Activated T-helper 2 cell treated with anti-CD3 and anti-CD28 coated beads, Interferon-gamma antibody, Interleukin-2, Interleukin-4, amounts not matched to agents 10 μg/mL and 5 μg/mL and 100 μg/mL, durations not matched to agents 14 hours and 24 hours and 36 hours (primary cell): ENCODE data around the gene BIRC5. TPM values are rescaled to one million over a fixed set of nuclear protein-coding genes. Genes with fewer than 3 reads are reported as not detected.
"Not testable (repeated sequence)": the region's sequence is repeated elsewhere in the genome, so short reads cannot be mapped to it uniquely, and the experiment has no call there.

Experiments
- DNase-seq: peaks from one replicate; pipeline ENCODE4 v3.0.0; 2021; ENCODE audit warnings: low spot score
- H3K27ac Mint-ChIP-seq: one replicate; pipeline ENCODE4 v1.8.0; 2021; ENCODE audit warnings: mixed read lengths
- H3K27me3 Mint-ChIP-seq: one replicate; pipeline ENCODE4 v1.8.0; 2021; ENCODE audit warnings: low read depth, mixed read lengths
- H3K36me3 Mint-ChIP-seq: one replicate; pipeline ENCODE4 v1.8.0; 2021; ENCODE audit warnings: low read depth, mixed read lengths
- H3K4me1 Mint-ChIP-seq: one replicate; pipeline ENCODE4 v1.8.0; 2021; ENCODE audit warnings: low read depth, mixed read lengths
- H3K4me3 Mint-ChIP-seq: one replicate; pipeline ENCODE4 v1.8.0; 2021; ENCODE audit warnings: low read depth, mild to moderate bottlenecking, moderate library complexity, mixed read lengths
- H3K9me3 Mint-ChIP-seq: one replicate; pipeline ENCODE4 v1.8.0; 2021; ENCODE audit warnings: mixed read lengths
- intact Hi-C: fragments of 100-400 bp; cut with micrococcal nuclease; formaldehyde crosslinking; loops from one replicate; pipeline ENCODE4 v1.15.1; 2023
- total RNA-seq: library from RNA; stranded (reverse); gene quantifications from 2 replicates; pipeline ENCODE4 v1.2.3, GENCODE V29; 2022

The BIRC5 gene
- total RNA-seq, 1 donor from 2014 or later = 48.4 TPM

DNA sequence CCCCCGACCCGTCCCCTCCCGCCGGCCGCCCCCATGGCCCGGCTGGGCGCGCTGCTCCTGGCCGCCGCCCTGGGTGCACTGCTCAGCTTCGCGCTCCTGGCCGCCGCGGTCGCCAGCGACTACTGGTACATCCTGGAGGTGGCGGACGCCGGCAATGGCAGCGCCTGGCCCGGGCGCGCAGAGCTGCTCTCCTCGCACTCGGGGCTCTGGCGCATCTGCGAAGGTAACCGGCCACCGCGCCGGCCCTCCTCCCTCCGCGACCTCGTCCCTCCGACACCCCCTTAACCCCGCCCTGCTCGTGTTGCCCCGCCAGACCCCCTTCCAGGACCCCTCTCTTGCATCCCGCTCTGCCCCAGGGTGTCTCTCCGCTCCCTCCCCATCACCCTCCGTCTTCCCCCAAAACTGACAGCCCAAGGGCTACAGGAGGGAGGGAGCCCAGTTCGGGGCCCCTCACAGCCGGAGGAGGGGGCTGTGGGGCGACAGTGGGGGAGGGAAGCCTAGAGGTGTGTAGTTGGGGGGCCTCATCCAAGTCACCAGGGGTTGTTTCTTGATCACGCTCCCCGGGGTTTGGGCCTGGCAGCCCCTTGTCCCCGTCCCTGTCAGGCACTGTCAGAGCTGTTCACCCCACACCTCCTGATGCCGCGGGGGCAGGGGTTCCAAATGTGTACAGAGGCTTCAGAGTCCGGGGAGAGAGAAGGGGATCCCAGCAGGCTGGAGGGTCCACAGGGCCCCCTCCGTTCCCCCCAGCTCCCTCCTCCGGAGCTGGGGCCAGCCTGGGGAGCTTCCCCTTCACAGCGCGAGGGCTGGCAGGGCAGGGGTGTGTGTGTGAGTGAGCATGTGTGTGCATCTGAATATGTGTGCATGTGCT is 18.2 kb downstream of the BIRC5 start:
- Mint-ChIP-seq H3K4me3 (no peak overlapping the region), H3K4me1 (peaks cover 4% of the 10 kb centered on the region), H3K9me3 (no peaks in the 10 kb centered on the region), H3K27me3 (peaks cover 27% of the 10 kb centered on the region), H3K27ac (no peak overlapping the region), H3K36me3 (no peaks in the 10 kb centered on the region)
- no peak for DNase-seq
- intact Hi-C loops = no loop called here

DNA sequence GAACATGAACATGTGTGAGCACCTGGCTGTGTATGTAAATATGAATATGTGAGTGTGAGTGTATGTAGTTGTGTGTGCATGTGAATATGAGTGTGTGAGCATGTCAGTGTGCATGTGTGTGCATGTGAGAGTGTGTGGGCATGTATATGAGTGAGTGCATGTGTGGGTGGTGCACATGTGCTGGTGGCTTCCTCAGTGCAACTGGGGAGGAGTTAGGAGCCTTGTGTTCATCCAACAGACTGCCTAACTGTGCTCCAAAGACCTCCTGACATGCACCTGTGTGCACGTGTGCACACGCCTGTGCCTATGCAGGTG is 18.8 kb downstream of the BIRC5 start:
- H3K27me3 Mint-ChIP-seq = peaks cover 25% of the 10 kb centered on the region
- H3K36me3 Mint-ChIP-seq = no peaks in the 10 kb centered on the region
- intact Hi-C loops = no loop called here
- H3K4me1 Mint-ChIP-seq = peaks cover 4% of the 10 kb centered on the region
- no peaks in the 10 kb centered on the region for H3K9me3 Mint-ChIP-seq
- no peak overlapping the region for H3K4me3 Mint-ChIP-seq
- no peak overlapping the region for H3K27ac Mint-ChIP-seq
- no peak for DNase-seq

DNA sequence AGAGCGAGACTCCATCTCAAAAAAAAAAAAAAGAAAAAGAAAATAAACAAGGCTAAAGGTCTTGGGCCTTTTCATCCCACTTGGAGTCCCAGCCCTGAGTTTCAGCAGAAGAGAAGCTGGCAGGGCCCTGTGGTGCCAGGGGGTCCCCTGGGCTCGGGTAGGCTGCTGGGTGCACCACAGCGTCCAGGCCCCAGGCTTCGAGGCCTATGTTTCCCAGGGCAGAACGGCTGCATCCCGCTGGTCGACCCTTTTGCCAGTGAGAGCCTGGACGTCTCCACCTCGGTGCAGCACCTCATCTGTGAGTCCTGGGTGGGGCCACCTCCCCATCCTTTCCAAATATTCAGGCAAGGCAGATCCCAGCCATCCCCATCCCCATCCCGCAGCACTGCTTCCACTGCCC is 19.6 kb downstream of the BIRC5 start:
- Mint-ChIP-seq H3K4me1 (peaks cover 4% of the 10 kb centered on the region), H3K4me3 (no peak overlapping the region), H3K27ac (no peak overlapping the region), H3K9me3 (no peaks in the 10 kb centered on the region), H3K27me3 (peaks cover 25% of the 10 kb centered on the region), H3K36me3 (no peaks in the 10 kb centered on the region)
- no peak for DNase-seq
- intact Hi-C loops = no loop called here

DNA sequence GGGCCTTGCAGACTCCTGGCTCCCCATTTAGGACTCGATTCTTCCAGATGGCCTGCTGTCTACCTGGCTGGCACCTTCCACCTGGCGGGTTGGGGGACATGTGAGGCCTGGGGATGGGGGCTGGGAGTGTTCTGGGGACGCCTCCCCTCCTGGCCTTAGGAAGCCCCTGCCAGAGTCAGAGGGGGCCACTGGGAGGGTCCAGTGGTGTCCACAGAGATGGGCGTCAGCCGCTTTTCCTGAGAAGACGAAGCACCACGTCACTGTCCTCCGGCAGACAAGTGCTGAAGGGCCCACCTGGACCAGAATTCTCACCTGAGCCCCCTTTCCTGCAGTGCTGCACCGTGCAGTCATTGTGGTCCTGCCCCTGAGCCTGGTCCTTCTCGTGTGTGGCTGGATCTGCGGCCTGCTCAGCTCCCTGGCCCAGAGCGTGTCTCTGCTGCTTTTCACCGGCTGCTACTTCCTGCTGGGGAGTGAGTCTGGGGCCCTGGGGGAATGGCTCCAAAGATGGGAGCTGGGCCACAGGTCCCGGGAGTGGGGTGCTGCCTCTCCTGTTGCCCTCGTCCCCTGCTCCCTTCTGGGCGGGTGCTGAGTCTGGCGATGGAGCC is 20.3 kb downstream of the BIRC5 start:
- H3K4me1 Mint-ChIP-seq = peaks cover 4% of the 10 kb centered on the region
- H3K4me3 Mint-ChIP-seq = no peak overlapping the region
- intact Hi-C loops = no loop called here
- no peaks in the 10 kb centered on the region for H3K36me3 Mint-ChIP-seq
- H3K9me3 Mint-ChIP-seq = no peaks in the 10 kb centered on the region
- H3K27me3 Mint-ChIP-seq = peaks cover 25% of the 10 kb centered on the region
- DNase-seq = no peak
- no peak overlapping the region for H3K27ac Mint-ChIP-seq

DNA sequence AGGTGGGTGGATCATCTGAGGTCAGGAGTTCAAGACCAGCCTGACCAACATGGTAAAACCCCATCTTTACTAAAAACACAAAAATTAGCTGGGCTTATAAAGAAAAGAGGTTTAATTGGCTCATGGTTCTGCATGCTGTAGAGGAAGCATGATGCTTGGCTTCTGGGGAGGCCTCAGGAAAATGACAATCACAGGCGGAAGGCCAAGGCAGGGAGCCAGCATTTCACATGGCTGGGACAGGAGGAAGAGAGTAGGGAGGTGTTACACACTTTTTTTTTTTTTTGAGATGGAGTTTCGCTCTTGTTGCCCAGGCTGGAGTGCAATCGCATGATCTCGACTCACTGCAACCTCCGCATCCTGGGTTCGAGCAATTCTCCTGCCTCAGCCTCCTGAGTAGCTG is 21.0 kb downstream of the BIRC5 start:
- intact Hi-C loops = not testable (repeated sequence)

DNA sequence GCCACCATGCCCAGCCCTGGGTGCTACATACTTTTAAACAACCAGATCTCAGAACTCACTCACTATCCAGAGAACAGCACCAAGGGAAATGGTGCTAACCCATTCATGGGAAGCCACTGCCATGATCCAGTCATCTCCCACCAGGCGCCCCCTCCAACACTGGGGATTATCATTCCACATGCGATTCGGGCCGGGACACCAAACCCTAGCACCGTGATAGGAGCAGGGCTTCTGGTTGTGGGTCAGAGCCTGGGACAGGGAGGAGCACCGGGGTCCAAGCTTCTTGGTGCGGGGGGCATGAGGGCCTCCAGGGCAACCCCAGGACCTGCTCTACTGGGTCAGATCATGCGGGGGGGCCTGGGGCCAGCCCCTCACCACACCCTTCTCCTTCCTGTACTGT is 21.8 kb downstream of the BIRC5 start:
- Mint-ChIP-seq H3K27me3 (peaks cover 17% of the 10 kb centered on the region), H3K4me1 (peaks cover 4% of the 10 kb centered on the region), H3K36me3 (no peaks in the 10 kb centered on the region), H3K4me3 (no peak overlapping the region), H3K9me3 (no peaks in the 10 kb centered on the region), H3K27ac (no peak overlapping the region)
- intact Hi-C loops = no loop called here
- no peak for DNase-seq

More for the DNA sequence above, 21.0 kb downstream of the BIRC5 start:
- H3K4me3 Mint-ChIP-seq, DNase-seq, H3K27ac Mint-ChIP-seq, H3K4me1 Mint-ChIP-seq, H3K36me3 Mint-ChIP-seq, H3K9me3 Mint-ChIP-seq: not testable (repeated sequence)
- peaks cover 22% of the 10 kb centered on the region for H3K27me3 Mint-ChIP-seq

DNA sequence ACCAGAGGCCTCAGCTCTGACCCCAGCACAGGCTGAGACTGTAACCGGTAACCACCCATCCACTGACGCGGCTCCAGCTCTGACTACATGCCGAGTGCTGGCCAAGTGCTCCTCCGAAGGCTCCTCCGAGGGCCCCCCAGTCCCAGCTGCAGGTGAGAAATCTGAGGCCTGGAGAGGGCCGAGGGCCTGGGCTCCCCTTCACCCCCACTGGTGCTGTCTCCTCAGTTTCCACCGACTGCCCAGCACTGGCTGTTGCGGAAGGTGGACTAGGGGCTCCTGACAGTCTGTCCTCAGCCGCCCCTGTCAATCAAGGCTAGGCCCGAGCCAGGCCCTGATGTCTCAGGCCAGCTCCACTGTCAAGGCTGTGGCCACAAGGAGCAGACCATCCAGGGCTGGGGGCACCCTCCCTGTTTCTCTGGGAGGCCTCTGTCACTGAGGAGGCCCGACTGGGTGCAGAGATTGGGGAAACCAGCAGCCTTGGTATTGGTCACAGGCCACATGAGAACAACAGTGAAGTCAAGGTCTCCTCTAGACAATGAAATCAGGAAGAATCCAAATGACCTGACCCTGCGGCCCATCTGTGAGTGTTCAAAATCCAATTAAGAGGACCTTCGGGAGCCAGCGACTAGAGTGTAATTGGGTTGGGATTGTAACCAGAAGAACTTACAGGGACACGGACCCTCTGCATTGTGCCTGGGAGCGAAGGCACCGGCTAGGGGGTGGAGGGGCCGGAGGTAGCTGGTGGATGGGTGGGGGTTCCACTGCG is 22.5 kb downstream of the BIRC5 start:
- intact Hi-C loops = no loop called here

DNA sequence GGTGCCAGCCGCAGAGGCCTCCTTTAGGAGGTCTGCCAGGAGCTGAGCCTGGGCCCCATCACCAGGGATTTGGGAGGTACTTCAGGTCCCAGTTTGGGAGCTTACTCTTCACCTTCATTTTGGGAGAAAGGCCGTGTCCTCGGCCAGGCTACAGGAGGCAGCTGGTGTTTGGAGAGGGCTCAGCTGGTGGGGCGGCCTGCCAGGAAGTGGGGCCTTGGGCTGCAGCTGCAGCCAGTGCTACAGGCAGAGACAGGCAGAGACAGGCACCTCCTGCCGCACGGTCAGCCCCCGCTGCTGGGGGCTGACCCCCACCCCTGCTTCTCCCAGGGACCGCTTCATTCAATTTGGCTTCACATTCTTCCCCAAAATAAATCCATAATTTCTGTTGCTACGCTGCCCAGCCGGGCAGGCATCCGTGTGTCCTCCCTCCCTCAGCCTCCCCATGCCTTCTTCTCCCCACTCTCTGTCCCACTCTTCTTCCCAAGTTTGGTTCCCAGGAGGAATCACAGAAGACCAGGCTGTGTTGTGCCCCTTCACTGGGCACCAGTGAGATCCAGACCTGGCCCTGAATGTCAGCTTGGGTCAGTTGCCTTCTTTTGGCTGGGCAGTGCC is 23.5 kb downstream of the BIRC5 start:
- Mint-ChIP-seq H3K9me3 (no peaks in the 10 kb centered on the region), H3K27ac (no peak overlapping the region), H3K4me1 (peaks cover 4% of the 10 kb centered on the region), H3K27me3 (peaks cover 5% of the 10 kb centered on the region), H3K36me3 (no peaks in the 10 kb centered on the region), H3K4me3 (no peak overlapping the region)
- intact Hi-C loops = no loop called here
- DNase-seq = no peak

More for the DNA sequence above, 22.5 kb downstream of the BIRC5 start:
- peaks cover 12% of the 10 kb centered on the region for H3K27me3 Mint-ChIP-seq
- no peak for DNase-seq
- no peak overlapping the region for H3K27ac Mint-ChIP-seq
- no peaks in the 10 kb centered on the region for H3K36me3 Mint-ChIP-seq
- no peak overlapping the region for H3K4me3 Mint-ChIP-seq
- H3K4me1 Mint-ChIP-seq = peaks cover 4% of the 10 kb centered on the region
- H3K9me3 Mint-ChIP-seq = no peaks in the 10 kb centered on the region

DNA sequence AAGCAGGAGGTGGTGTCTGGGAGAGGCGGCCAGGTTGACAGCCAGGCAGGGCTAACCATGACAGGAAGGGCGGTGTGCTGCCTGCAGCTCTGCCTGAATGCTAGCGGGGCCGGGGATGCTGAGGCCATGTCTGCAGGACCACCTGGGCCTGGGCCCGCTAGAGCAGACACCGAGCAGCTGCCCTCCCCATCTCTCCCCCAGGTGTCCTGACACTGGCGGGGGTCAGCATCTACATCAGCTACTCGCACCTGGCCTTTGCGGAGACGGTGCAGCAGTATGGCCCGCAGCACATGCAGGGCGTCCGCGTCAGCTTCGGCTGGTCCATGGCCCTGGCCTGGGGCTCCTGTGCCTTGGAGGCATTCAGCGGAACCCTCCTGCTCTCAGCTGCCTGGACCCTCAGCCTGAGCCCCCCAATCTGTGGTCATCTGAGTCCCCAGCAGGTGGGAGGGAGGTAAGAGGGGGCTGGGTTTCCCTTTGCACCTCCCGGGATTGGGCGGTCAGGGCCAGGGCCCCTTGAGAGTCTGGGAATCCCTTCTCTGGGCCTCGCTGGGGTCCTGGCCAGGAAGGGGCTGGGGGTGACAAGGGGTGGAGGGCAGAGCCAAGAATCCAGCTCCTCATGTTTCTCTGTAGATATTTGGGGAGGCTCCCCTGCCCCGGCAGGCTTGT is 24.9 kb downstream of the BIRC5 start:
- Mint-ChIP-seq H3K27me3 (no peaks in the 10 kb centered on the region), H3K27ac (no peak overlapping the region), H3K9me3 (no peaks in the 10 kb centered on the region), H3K36me3 (no peaks in the 10 kb centered on the region), H3K4me1 (no peaks in the 10 kb centered on the region), H3K4me3 (no peak overlapping the region)
- DNase-seq = no peak
- intact Hi-C loops = no loop called here

DNA sequence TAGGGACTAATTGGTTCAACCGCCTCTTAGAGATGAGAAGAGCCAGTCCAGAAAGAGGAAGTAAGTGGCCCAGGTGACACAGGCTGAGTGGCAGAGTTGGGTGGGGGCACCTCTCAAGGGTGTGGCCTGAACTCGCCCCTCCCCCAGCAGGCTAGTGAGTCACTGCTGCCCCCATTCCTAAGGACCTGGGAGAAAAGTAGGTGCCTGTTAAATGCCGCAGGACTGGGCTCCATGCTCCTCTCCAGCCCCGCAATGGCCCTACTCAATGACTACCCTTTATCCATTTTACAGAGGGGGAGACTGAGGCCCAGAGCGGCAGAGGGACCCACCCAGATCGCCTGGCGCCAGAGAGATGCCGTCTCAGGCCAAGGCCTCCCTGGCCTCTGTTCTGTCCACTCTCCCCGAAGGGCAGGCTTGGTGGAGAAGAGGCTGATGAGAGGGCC is 25.5 kb downstream of the BIRC5 start:
- H3K9me3 Mint-ChIP-seq = no peaks in the 10 kb centered on the region
- intact Hi-C loops = no loop called here
- no peak for DNase-seq
- no peaks in the 10 kb centered on the region for H3K36me3 Mint-ChIP-seq
- no peaks in the 10 kb centered on the region for H3K27me3 Mint-ChIP-seq
- no peak overlapping the region for H3K27ac Mint-ChIP-seq
- no peaks in the 10 kb centered on the region for H3K4me1 Mint-ChIP-seq
- H3K4me3 Mint-ChIP-seq = no peak overlapping the region

DNA sequence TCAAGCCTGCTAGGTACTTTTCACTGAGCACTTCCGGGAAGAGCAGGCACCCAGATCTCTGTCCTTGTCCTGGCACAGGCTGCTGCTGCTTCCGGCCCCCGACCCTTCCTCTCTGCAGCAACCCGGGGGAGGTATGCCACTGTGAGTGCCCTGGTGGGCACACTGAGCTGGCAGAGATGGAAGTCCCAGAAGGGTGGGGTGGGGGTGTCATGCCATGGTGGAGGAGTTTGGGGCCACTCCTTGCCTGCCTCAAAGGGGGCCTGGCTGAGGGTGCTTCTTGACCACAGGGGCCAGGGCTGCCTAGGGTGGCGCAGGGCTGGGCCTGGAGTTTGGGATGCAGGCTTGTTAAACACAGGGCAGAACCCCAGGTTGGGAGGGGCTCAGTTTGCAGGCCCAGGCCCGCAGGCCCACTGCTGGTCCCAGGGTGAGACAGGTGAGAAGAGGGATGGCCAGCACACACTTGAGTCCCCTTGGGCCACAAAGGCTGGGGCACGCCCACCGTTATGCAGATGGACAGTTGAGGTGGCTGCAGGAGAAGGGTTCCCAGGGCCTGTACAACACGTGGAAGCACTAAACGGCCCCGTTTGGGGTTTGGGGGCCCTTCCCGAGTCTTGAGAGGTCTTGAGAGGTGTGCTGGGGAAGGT is 26.1 kb downstream of the BIRC5 start:
- no peak overlapping the region for H3K4me3 Mint-ChIP-seq
- H3K27ac Mint-ChIP-seq = no peak overlapping the region
- no peaks in the 10 kb centered on the region for H3K36me3 Mint-ChIP-seq
- no peaks in the 10 kb centered on the region for H3K27me3 Mint-ChIP-seq
- H3K9me3 Mint-ChIP-seq = no peaks in the 10 kb centered on the region
- intact Hi-C loops = no loop called here
- no peak for DNase-seq
- no peaks in the 10 kb centered on the region for H3K4me1 Mint-ChIP-seq

DNA sequence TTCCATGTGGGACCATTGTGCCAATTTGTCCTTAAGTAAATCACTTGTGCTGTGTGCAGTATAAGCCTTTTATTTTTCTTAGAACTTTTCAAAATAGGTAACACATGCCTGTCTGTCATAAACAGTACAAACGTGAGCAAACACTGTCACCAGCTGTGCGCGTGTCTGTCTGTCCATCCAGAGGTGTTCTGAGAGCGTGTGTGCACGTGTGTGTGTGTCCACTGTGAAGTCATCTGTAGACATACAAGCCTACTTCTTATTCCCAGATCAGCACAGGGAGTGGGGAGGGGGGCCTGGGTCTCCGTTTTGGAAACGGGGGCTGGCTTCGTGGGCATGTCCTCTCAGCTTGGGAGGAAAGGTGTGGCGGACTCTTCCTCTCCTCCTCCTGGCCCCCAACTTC is 26.8 kb downstream of the BIRC5 start:
- intact Hi-C loops = no loop called here
- peaks cover 2% of the 10 kb centered on the region for H3K27me3 Mint-ChIP-seq
- no peaks in the 10 kb centered on the region for H3K9me3 Mint-ChIP-seq
- H3K27ac Mint-ChIP-seq = no peak overlapping the region
- H3K36me3 Mint-ChIP-seq = no peaks in the 10 kb centered on the region
- H3K4me3 Mint-ChIP-seq = no peak overlapping the region
- no peaks in the 10 kb centered on the region for H3K4me1 Mint-ChIP-seq
- DNase-seq = no peak
